ENCODE measurements around the gene STARD10. TPM values are rescaled to one million over a fixed set of nuclear protein-coding genes. Genes with fewer than 3 reads are reported as not detected.
A peak's percentile ranks its signal among the peaks of the same experiment; 100 is the strongest.
"Not testable (repeated sequence)": the region's sequence is repeated elsewhere in the genome, so short reads cannot be mapped to it uniquely, and the experiment has no call there.

The STARD10 gene
- total RNA-seq, result 28.7 TPM

GRCh38 chr11:72793425-72794367 lies at the start of gene STARD10:
Gene STARD10 (minus strand): TSS chr11:72794047. CDS start chr11:72781181, 12,866 bp downstream.
- peak; percentile 97 for DNase-seq

GRCh38 chr11:72842653-72843330 lies 48.9 kb upstream of the STARD10 start:
- peak; percentile 16 for DNase-seq

- DNase-seq, result no peak
These were observed 48.3 kb upstream of the STARD10 start for GRCh38 chr11:72842126-72842525.

- DNase-seq, result no peak
These were observed 47.5 kb upstream of the STARD10 start for GRCh38 chr11:72841397-72841796.

DNA sequence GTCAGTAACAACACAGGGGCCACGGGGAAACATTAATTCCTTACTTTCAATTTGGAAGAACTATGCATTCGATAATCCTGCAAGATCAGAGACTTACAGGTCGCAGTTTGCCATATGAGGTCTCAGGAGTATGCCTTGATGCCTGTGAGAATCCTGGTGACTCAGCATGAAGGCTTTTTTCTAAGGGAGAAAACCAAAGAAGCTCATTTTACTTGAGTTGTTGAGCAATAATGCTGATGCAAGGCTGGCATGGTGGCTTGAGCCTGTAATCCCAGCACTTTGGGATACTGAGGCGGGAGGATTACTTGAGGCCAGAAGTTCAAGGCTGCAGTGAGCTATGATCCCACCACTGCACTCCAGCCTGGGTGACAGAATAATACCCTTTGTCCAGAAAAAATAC lies 46.9 kb upstream of the STARD10 start:
- no peak for DNase-seq

- DNase-seq, result no peak
These were observed 45.0 kb upstream of the STARD10 start for GRCh38 chr11:72838691-72839305.

- peak; percentile 45 for DNase-seq
These were observed 42.3 kb upstream of the STARD10 start for GRCh38 chr11:72836111-72836510.

DNA sequence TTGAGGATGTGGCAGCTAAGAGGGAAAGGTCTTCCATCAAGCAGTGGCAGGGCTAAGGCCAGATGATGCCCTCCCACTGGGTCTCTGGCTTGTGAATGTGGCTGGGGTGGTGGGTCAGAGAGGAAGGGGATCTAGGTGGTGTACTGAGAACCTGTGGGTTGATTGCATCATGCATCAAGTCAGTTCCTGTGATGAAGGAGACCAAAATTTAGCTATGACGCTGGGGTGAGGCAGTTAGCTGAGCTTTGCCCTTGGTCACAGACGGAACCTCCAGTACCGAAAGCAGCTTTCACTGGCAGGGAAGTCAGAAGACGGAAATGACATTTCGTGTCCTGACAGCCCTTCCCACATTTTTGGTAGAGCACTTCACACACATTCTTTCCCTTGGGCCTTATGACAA lies 41.1 kb upstream of the STARD10 start:
- no peak for DNase-seq

GRCh38 chr11:72833811-72834493 lies 40.1 kb upstream of the STARD10 start:
- DNase-seq, result peak; percentile 54

- DNase-seq, result no peak
These were observed 39.4 kb upstream of the STARD10 start for GRCh38 chr11:72833083-72833733.

DNA sequence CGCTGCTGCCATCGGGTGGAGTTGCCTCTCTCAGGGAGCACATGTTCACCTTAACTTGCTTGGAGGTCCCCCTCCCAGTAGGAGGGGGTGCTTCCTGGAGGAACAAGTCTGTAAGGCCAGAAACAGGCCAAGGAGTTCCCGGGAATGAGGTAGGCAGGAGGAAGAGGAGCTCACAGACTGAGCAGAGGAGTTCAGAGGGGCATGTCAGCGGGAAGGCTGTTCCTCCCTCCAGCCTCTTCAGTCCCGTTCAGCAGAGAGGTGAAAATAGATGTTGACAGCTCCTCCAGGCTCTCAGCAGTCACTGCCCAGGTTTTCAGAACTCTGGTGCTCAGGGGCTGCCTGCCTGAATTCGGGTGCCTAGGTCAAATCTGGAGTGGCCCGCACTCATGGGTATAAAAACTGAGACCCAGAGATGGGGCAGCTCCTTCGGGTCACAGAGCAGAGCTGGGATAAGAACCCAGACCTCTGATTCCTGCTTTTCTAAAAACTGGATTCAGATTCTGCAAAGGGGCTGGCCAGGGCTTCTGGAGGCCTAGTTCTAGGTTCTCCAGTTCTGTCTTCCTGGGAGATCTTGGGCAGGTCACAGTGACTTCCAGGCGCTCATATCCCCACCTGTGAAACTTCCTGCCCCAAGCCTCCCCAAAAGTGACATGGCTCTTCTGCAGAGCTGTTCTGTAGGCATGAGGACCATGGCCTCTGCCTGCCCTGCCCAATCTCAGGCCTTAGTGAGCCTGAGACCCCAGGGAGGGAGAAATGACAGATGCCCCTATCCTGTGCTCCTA lies 38.6 kb upstream of the STARD10 start:
- DNase-seq, result no peak

GRCh38 chr11:72831521-72832300 lies 37.9 kb upstream of the STARD10 start:
- DNase-seq, result peak; percentile 80

DNA sequence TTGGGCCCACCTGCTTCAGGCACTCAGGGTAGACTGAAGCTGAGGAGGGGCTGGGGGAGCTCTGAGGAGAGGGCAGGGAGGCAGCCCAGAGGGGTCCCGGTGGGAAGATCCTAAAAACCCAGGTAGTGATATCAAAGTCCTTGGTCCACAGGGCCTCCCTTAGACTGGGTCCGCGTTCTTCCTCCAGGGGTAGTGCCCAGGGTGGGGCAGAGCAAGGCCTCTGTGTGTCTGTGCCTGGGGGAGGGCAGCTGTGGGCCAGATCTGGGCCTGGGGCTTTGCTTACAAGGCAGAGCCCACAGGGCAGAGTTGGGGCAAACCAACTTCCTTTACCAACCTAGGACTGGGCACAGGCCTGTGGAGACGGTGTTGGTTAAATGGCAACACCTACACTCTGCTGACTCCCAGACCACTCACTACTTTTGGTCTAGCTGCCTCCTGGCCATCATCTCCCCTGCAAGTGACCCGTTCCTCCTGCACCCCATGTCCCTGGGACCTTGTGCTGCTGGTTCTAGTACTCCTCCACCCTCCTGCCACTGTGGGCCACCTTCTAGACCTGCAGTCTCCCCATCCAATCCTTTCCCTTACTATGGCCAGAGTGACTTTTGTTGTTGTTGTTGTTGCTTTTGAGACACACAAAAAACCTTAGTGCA lies 36.2 kb upstream of the STARD10 start:
- DNase-seq, result no peak

DNA sequence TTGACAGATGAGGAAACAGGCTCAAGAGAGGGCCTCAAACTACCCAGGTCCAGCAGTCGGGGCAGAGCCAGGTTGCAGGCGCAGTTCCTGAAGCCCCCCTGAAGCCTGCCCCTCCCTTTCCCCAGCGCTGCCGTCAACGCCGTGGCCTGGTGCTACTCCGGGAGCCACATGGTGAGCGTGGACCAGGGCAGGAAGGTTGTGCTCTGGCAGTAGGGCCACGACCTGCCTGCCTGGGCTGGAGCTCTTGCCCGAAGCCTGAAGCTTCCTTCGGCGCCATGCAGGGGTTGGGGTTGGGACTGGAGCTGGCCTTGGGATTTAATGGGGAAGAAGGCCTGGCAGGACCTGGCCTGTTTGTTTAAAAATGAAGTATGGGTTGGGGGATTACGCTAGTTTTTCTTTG lies 35.3 kb upstream of the STARD10 start:
- DNase-seq, result no peak

GRCh38 chr11:72828692-72829101 lies 34.9 kb upstream of the STARD10 start:
- DNase-seq, result no peak

DNA sequence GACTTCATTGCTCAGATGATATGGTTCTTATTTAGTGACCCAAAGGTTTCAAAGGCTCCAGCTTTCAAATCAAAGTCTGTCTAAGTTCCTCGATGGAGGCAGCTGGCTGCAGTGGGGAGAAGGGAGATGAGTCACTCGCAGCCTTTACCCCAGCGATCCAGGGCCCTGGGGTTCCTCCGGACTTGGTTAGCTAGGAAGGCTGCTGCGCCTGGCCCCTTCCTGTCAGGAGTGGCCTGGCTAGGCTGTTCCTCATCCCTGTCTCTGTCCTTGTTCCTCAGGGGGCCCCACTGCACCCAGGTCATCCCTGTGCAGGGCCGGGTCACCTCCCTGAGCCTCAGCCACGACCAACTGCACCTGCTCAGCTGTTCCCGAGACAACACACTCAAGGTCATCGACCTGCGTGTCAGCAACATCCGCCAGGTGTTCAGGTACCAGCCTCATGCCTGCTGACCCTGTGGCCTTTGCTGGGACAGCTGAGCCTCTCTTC lies 34.3 kb upstream of the STARD10 start:
- no peak for DNase-seq

GRCh38 chr11:72827656-72828055 lies 33.8 kb upstream of the STARD10 start:
- not testable (repeated sequence) for DNase-seq

DNA sequence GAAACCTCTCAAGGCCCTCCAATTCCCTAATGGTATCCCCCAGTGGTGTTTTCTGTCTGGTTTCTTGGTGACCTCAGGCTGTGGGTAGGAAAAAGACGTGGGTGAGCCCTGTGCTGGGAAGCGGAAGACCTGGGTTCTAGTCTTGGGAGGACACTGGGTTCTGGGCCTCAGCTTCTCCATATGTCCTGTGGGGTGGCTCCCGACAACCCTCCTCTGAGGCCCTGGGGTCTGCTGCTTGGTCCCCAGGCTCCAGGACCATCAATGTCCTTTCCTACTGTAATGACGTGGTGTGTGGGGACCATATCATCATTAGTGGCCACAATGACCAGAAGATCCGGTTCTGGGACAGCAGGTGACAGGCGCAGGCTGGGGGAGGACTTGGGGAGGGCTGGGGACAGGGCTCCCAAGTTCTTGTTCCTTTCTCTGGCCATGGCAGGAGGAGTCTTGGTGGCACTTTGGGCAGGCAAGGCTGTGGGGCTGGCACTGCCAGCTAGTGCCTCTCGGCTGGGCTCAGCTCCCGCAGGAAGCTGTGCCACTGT lies 33.2 kb upstream of the STARD10 start:
- no peak for DNase-seq

Data from skin of body (tissue), 2 donors.